Neural progenitor cell (in vitro differentiated cells): ENCODE results near the gene SEMA6B. TPM values are rescaled to one million over a fixed set of nuclear protein-coding genes. Genes with fewer than 3 reads are reported as not detected.

Experiments
- DNase-seq: peaks from one replicate; pipeline ENCODE4 v3.0.0-alpha.2; 2016; ENCODE audit warnings: low spot score
- H2AFZ ChIP-seq: fragments of 200-600 bp; sonication (generic); replicated peaks from 2 replicates; pipeline ENCODE4 v1.6.1; 2016; ENCODE audit warnings: antibody characterized with exemption
- H3F3A ChIP-seq: fragments of 200-600 bp; sonication (generic); 2 replicates; pipeline ENCODE4 v1.6.1; 2016; ENCODE audit warnings: antibody characterized with exemption, low read depth
- H3K27ac ChIP-seq: fragments of 200-600 bp; sonication (generic); 2 replicates; pipeline ENCODE4 v1.5.1; 2016; ENCODE audit warnings: mild to moderate bottlenecking
- H3K27me3 ChIP-seq: fragments of 200-600 bp; sonication (generic); 2 replicates; pipeline ENCODE4 v1.6.1; 2016; ENCODE audit warnings: mild to moderate bottlenecking, moderate library complexity
- H3K36me3 ChIP-seq: fragments of 200-600 bp; sonication (generic); 2 replicates; pipeline ENCODE4 v1.5.1; 2016
- H3K4me1 ChIP-seq: fragments of 200-600 bp; sonication (generic); 2 replicates; pipeline ENCODE4 v1.6.1; 2016; ENCODE audit warnings: mixed run types
- H3K4me2 ChIP-seq: fragments of 200-600 bp; sonication (generic); 2 replicates; pipeline ENCODE4 v1.6.1; 2016
- H3K4me3 ChIP-seq: fragments of 200-600 bp; sonication (generic); 2 replicates; pipeline ENCODE4 v1.5.1; 2016
- H3K79me2 ChIP-seq: fragments of 200-600 bp; sonication (generic); 2 replicates; pipeline ENCODE4 v1.6.1; 2016; ENCODE audit warnings: low read depth
- H3K9ac ChIP-seq: fragments of 200-600 bp; sonication (generic); 2 replicates; pipeline ENCODE4 v1.6.1; 2016
- H3K9me3 ChIP-seq: fragments of 200-600 bp; sonication (generic); 2 replicates; pipeline ENCODE4 v1.5.1; 2016; ENCODE audit warnings: low read depth
- H4K20me1 ChIP-seq: fragments of 200-600 bp; sonication (generic); 2 replicates; pipeline ENCODE4 v1.6.1; 2016; ENCODE audit warnings: low read depth
- H3K27ac Mint-ChIP-seq: 3 replicates; pipeline ENCODE4 v1.8.0; 2021; ENCODE audit warnings: mixed read lengths
- H3K27me3 Mint-ChIP-seq: 2 replicates; pipeline ENCODE4 v1.8.0; 2022; ENCODE audit warnings: low read depth, mild to moderate bottlenecking, inconsistent platforms, moderate library complexity, mixed read lengths; ENCODE audit not compliant: insufficient read depth
- H3K36me3 Mint-ChIP-seq: 3 replicates; pipeline ENCODE4 v1.8.0; 2021; ENCODE audit warnings: mixed read lengths
- H3K4me1 Mint-ChIP-seq: 3 replicates; pipeline ENCODE4 v1.8.0; 2021; ENCODE audit warnings: mixed read lengths
- H3K4me3 Mint-ChIP-seq: 3 replicates; pipeline ENCODE4 v1.8.0; 2021; ENCODE audit warnings: mild to moderate bottlenecking, moderate library complexity, mixed read lengths
- H3K9me3 Mint-ChIP-seq: 3 replicates; pipeline ENCODE4 v1.8.0; 2020; ENCODE audit warnings: mixed read lengths
- CTCF ChIP-seq: fragments of 200-600 bp; sonication (generic); IDR thresholded peaks from 2 replicates; pipeline ENCODE4 v1.5.1; 2017; ENCODE audit warnings: antibody characterized with exemption, mild to moderate bottlenecking
- EZH2 ChIP-seq: fragments of 200-600 bp; sonication (generic); IDR thresholded peaks from 2 replicates; pipeline ENCODE4 v1.6.1; 2017; ENCODE audit warnings: antibody characterized with exemption, mild to moderate bottlenecking, moderate library complexity
- EZH2phosphoT487 ChIP-seq: fragments of 200-600 bp; sonication (generic); IDR thresholded peaks from 2 replicates; pipeline ENCODE4 v1.6.1; 2017; ENCODE audit warnings: antibody characterized with exemption
- total RNA-seq: library from RNA; depleted of rRNA; stranded (reverse); fragments of >200 nt; gene quantifications from 2 replicates; pipeline ENCODE4 v1.2.3, GENCODE V29; 2015; ENCODE audit warnings: low replicate concordance

The SEMA6B gene
- total RNA-seq, 1 donor from 2014 or later = 22.6 TPM

- Histone ChIP-seq H3K9ac (no peak overlapping the region), H3K4me3 (no peak overlapping the region), H3K4me2 (no peak overlapping the region), H2AFZ (no peak overlapping the region), H3K27ac (no peak overlapping the region), H3K79me2 (no peaks in the 10 kb centered on the region), H3K27me3 (peaks cover 6% of the 10 kb centered on the region), H3K9me3 (no peaks in the 10 kb centered on the region), H3F3A (peaks cover 54% of the 10 kb centered on the region), H3K4me1 (peaks cover 8% of the 10 kb centered on the region), H4K20me1 (no peaks in the 10 kb centered on the region), H3K36me3 (no peaks in the 10 kb centered on the region)
- H3K36me3 Mint-ChIP-seq = no peaks in the 10 kb centered on the region
- H3K9me3 Mint-ChIP-seq = no peaks in the 10 kb centered on the region
- H3K27ac Mint-ChIP-seq = no peak overlapping the region
- TF ChIP-seq CTCF = no peak
- TF ChIP-seq EZH2 = no peak
- TF ChIP-seq EZH2phosphoT487 = no peak
- H3K4me3 Mint-ChIP-seq = no peak overlapping the region
- DNase-seq = no peak
- H3K4me1 Mint-ChIP-seq = peaks cover 27% of the 10 kb centered on the region
- peaks cover 21% of the 10 kb centered on the region for H3K27me3 Mint-ChIP-seq
Observed at GRCh38 chr19:4587527-4587926, 28.0 kb upstream of the SEMA6B start.

- H3K4me3 ChIP-seq = no peak overlapping the region
- Mint-ChIP-seq H3K36me3 (no peaks in the 10 kb centered on the region), H3K27me3 (peaks cover 26% of the 10 kb centered on the region), H3K4me3 (peak overlapping the region; percentile 18), H3K4me1 (peaks cover 32% of the 10 kb centered on the region), H3K9me3 (no peaks in the 10 kb centered on the region), H3K27ac (no peak overlapping the region)
- TF ChIP-seq EZH2 = no peak
- TF ChIP-seq CTCF = no peak
- no peak for TF ChIP-seq EZH2phosphoT487
- H3K27me3 ChIP-seq = peaks cover 14% of the 10 kb centered on the region
- no peaks in the 10 kb centered on the region for H3K79me2 ChIP-seq
- no peaks in the 10 kb centered on the region for H4K20me1 ChIP-seq
- no peak overlapping the region for H3K27ac ChIP-seq
- H2AFZ ChIP-seq = no peak overlapping the region
- H3K9me3 ChIP-seq = no peaks in the 10 kb centered on the region
- H3K4me1 ChIP-seq = peaks cover 8% of the 10 kb centered on the region
- peaks cover 61% of the 10 kb centered on the region for H3F3A ChIP-seq
- no peak overlapping the region for H3K9ac ChIP-seq
- no peak overlapping the region for H3K4me2 ChIP-seq
- no peak for DNase-seq
- H3K36me3 ChIP-seq = no peaks in the 10 kb centered on the region
Observed at GRCh38 chr19:4586691-4587090, 27.2 kb upstream of the SEMA6B start.

GRCh38 chr19:4586245-4586644, 26.8 kb upstream of the SEMA6B start:
- Histone ChIP-seq H3F3A (peaks cover 62% of the 10 kb centered on the region), H3K4me2 (no peak overlapping the region), H3K9me3 (no peaks in the 10 kb centered on the region), H3K36me3 (no peaks in the 10 kb centered on the region), H3K27ac (no peak overlapping the region), H3K4me1 (peaks cover 8% of the 10 kb centered on the region), H2AFZ (no peak overlapping the region), H3K79me2 (peaks cover under 1% of the 10 kb centered on the region), H3K9ac (no peak overlapping the region), H3K4me3 (no peak overlapping the region), H4K20me1 (no peaks in the 10 kb centered on the region), H3K27me3 (peaks cover 14% of the 10 kb centered on the region)
- Mint-ChIP-seq H3K27ac (no peak overlapping the region), H3K27me3 (peaks cover 22% of the 10 kb centered on the region), H3K4me3 (peak overlapping the region; percentile 85), H3K36me3 (no peaks in the 10 kb centered on the region), H3K4me1 (peaks cover 32% of the 10 kb centered on the region), H3K9me3 (no peaks in the 10 kb centered on the region)
- no peak for DNase-seq
- TF ChIP-seq EZH2phosphoT487 = no peak

GRCh38 chr19:4585556-4585955, 26.1 kb upstream of the SEMA6B start:
- TF ChIP-seq EZH2 = no peak
- no peak for TF ChIP-seq EZH2phosphoT487
- no peak for TF ChIP-seq CTCF
- Mint-ChIP-seq H3K27ac (no peak overlapping the region), H3K36me3 (no peaks in the 10 kb centered on the region), H3K27me3 (peaks cover 21% of the 10 kb centered on the region), H3K9me3 (no peaks in the 10 kb centered on the region), H3K4me3 (peak overlapping the region; percentile 85), H3K4me1 (peaks cover 32% of the 10 kb centered on the region)
- H3K4me1 ChIP-seq = peaks cover 8% of the 10 kb centered on the region
- no peak overlapping the region for H3K9ac ChIP-seq
- no peak overlapping the region for H3K4me3 ChIP-seq
- H4K20me1 ChIP-seq = no peaks in the 10 kb centered on the region
- H3K79me2 ChIP-seq = peaks cover 7% of the 10 kb centered on the region
- no peaks in the 10 kb centered on the region for H3K36me3 ChIP-seq
- H3K4me2 ChIP-seq = no peak overlapping the region
- no peak overlapping the region for H3K27ac ChIP-seq
- H3K27me3 ChIP-seq = peaks cover 14% of the 10 kb centered on the region
- no peak for DNase-seq
- H2AFZ ChIP-seq = no peak overlapping the region
- no peaks in the 10 kb centered on the region for H3K9me3 ChIP-seq
- peaks cover 62% of the 10 kb centered on the region for H3F3A ChIP-seq
